Dedifferentiated amniotic fluid mesenchymal stem cell (primary cell): ENCODE results near the gene KCNK18.
"Not testable (repeated sequence)": the region's sequence is repeated elsewhere in the genome, so short reads cannot be mapped to it uniquely, and the experiment has no call there.

ENCODE experiments used
- DNase-seq: peaks from one replicate; pipeline ENCODE4 v3.0.0-alpha.2; 2016; ENCODE audit errors: extremely low spot score

The KCNK18 gene

GRCh38 chr10:117221156-117221711 lies 23.9 kb downstream of the KCNK18 start:
- no peak for DNase-seq

GRCh38 chr10:117222552-117222951 lies 25.3 kb downstream of the KCNK18 start:
- DNase-seq: no peak

- no peak for DNase-seq
Observed at GRCh38 chr10:117222976-117223692, 25.8 kb downstream of the KCNK18 start.

- no peak for DNase-seq
Observed at GRCh38 chr10:117223693-117224430, 26.6 kb downstream of the KCNK18 start.

- DNase-seq: no peak
Observed at GRCh38 chr10:117224881-117225280, 27.6 kb downstream of the KCNK18 start.

GRCh38 chr10:117226813-117227451 lies 29.6 kb downstream of the KCNK18 start:
- no peak for DNase-seq

- no peak for DNase-seq
Observed at GRCh38 chr10:117228210-117228609, 30.9 kb downstream of the KCNK18 start.

GRCh38 chr10:117230107-117230506 lies 32.8 kb downstream of the KCNK18 start:
- DNase-seq: not testable (repeated sequence)

- DNase-seq: no peak
Observed at GRCh38 chr10:117237401-117237991, 40.2 kb downstream of the KCNK18 start.

GRCh38 chr10:117239051-117239450 lies 41.8 kb downstream of the KCNK18 start:
- DNase-seq: no peak

GRCh38 chr10:117239721-117240620 lies 42.7 kb downstream of the KCNK18 start:
- DNase-seq: no peak

- DNase-seq: no peak
Observed at GRCh38 chr10:117240621-117241529, 43.6 kb downstream of the KCNK18 start, which contains the start of gene SLC18A2. Gene SLC18A2 (plus strand): TSS chr10:117241114. CDS start chr10:117241694, 580 bp downstream.

GRCh38 chr10:117241541-117242462 lies 44.5 kb downstream of the KCNK18 start:
- no peak for DNase-seq

- no peak for DNase-seq
Observed at GRCh38 chr10:117242463-117242832, 45.2 kb downstream of the KCNK18 start.

- no peak for DNase-seq
Observed at GRCh38 chr10:117246997-117247671, 49.8 kb downstream of the KCNK18 start.

GRCh38 chr10:117248750-117249465 lies 51.6 kb downstream of the KCNK18 start:
- no peak for DNase-seq

- DNase-seq: no peak
Observed at GRCh38 chr10:117249493-117250093, 52.3 kb downstream of the KCNK18 start.
